A549 (cell line): ENCODE results near the gene LGR6.

ENCODE experiments used
- CBX8 ChIP-seq: fragments of 200-600 bp; sonication (generic); IDR thresholded peaks from 2 replicates; pipeline ENCODE4 v1.6.1; 2016
- CTCF ChIP-seq: fragments of >200 bp; sonication (Bioruptor Twin); formaldehyde crosslinking; IDR thresholded peaks from 3 replicates; pipeline ENCODE4 v1.5.1; 2016
- MAFK ChIP-seq: fragments of 450-650 bp; IDR thresholded peaks from 2 replicates; pipeline ENCODE4 v1.6.1; 2014; ENCODE audit not compliant: partially characterized antibody
- MYC ChIP-seq: IDR thresholded peaks from 2 replicates; pipeline ENCODE4 v1.6.1; 2012; ENCODE audit warnings: mild to moderate bottlenecking, inconsistent platforms, low read length, improper control_type of control experiment, borderline replicate concordance
- POLR2A ChIP-seq: IDR thresholded peaks from 2 replicates; pipeline ENCODE4 v1.6.1; 2012; ENCODE audit warnings: mild to moderate bottlenecking, low read length
- RCOR1 ChIP-seq: fragments of 150-350 bp; IDR thresholded peaks from 2 replicates; pipeline ENCODE4 v1.6.1; 2014; ENCODE audit warnings: antibody characterized with exemption, low read length, low read depth

DNA sequence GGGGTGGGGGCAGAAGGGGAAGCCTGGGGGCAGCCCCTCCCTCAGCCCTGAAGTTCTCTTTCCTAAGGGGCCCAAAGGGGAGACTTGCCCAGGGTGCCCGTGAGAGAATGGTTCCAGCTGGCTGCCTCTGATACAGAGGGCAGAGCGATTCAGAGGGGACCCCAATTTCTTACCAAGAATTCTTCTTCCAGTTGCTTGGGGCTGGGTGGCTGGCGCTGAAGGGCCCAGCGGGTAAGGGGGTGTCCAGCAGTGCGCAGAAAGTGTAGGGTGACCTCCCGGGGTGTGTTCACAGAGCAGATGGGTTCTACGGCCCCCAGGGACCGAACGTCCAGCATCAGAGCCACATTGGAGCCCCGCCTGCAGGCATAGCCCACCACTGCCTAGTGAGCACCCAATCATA is 35.7 kb upstream of the LGR6 start:
- no peak for TF ChIP-seq CTCF
- no peak for TF ChIP-seq CBX8
- no peak for TF ChIP-seq POLR2A
- TF ChIP-seq RCOR1, result no peak
- no peak for TF ChIP-seq MAFK
- no peak for TF ChIP-seq MYC
